IPS DF 6.9 (cell line): Measurements from ENCODE around the gene NRROS.

Source experiments
- DNase-seq: peaks from one replicate; pipeline ENCODE4 v3.0.0-alpha.2; 2013; ENCODE audit warnings: low read depth, low spot score
- H3K27ac ChIP-seq: one replicate; pipeline ENCODE4 v1.5.1; 2013; ENCODE audit warnings: low read length, control low read depth
- H3K27me3 ChIP-seq: 2 replicates; pipeline ENCODE4 v1.6.1; 2013; ENCODE audit warnings: mild to moderate bottlenecking, low read length; ENCODE audit not compliant: control insufficient read depth, insufficient read depth
- H3K36me3 ChIP-seq: 2 replicates; pipeline ENCODE4 v1.6.1; 2013; ENCODE audit warnings: low read length; ENCODE audit not compliant: control insufficient read depth, insufficient read depth
- H3K4me1 ChIP-seq: 2 replicates; pipeline ENCODE4 v1.6.1; 2013; ENCODE audit warnings: low read length; ENCODE audit not compliant: control insufficient read depth, insufficient read depth
- H3K4me3 ChIP-seq: 2 replicates; pipeline ENCODE4 v1.5.1; 2013; ENCODE audit warnings: mild to moderate bottlenecking, low read length
- H3K9me3 ChIP-seq: 2 replicates; pipeline ENCODE4 v1.6.1; 2013; ENCODE audit warnings: low read length, inconsistent platforms; ENCODE audit not compliant: control insufficient read depth, insufficient read depth
- WGBS: extraction: QIAGEN DNeasy Blood & Tissue Kit; methylation state at CpG from one replicate; pipeline ENCODE4 v1.1.7; 2013; ENCODE audit warnings: mixed read lengths, missing lambda C conversion rate; ENCODE audit not compliant: insufficient read length, insufficient coverage; 5-methylcytosine and 5-hydroxymethylcytosine counted together

NRROS gene

DNA sequence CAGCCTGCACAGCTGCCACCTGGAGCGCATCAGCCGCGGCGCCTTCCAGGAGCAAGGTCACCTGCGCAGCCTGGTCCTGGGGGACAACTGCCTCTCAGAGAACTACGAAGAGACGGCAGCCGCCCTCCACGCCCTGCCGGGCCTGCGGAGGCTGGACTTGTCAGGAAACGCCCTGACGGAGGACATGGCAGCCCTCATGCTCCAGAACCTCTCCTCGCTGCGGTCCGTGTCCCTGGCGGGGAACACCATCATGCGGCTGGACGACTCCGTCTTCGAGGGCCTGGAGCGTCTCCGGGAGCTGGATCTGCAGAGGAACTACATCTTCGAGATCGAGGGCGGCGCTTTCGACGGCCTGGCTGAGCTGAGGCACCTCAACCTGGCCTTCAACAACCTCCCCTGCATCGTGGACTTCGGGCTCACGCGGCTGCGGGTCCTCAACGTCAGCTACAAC lies 20.4 kb downstream of the NRROS start:
- no peak overlapping the region for H3K4me3 ChIP-seq
- H3K4me1 ChIP-seq, result no peaks in the 10 kb centered on the region; the same call in 1 of the 2 replicates
- no peak overlapping the region for H3K27ac ChIP-seq
- H3K9me3 ChIP-seq, result no peaks in the 10 kb centered on the region
- H3K27me3 ChIP-seq, result no peaks in the 10 kb centered on the region
- no peaks in the 10 kb centered on the region; the same call in 1 of the 2 replicates for H3K36me3 ChIP-seq
- DNase-seq, result no peak
- WGBS, result no CpG with 5 or more reads among the region's 35 CpGs

DNA sequence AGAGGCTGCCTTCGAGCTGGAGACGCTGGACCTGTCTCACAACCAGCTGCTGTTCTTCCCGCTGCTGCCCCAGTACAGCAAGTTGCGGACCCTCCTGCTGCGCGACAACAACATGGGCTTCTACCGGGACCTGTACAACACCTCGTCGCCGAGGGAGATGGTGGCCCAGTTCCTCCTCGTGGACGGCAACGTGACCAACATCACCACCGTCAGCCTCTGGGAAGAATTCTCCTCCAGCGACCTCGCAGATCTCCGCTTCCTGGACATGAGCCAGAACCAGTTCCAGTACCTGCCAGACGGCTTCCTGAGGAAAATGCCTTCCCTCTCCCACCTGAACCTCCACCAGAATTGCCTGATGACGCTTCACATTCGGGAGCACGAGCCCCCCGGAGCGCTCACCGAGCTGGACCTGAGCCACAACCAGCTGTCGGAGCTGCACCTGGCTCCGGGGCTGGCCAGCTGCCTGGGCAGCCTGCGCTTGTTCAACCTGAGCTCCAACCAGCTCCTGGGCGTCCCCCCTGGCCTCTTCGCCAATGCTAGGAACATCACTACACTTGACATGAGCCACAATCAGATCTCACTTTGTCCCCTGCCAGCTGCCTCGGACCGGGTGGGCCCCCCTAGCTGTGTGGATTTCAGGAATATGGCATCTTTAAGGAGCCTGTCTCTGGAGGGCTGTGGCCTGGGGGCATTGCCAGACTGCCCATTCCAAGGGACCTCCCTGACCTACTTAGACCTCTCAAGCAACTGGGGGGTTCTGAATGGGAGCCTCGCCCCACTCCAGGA lies 21.1 kb downstream of the NRROS start:
- Histone ChIP-seq H3K4me1 (no peaks in the 10 kb centered on the region; the same call in 1 of the 2 replicates), H3K4me3 (no peak overlapping the region), H3K9me3 (no peaks in the 10 kb centered on the region), H3K36me3 (no peaks in the 10 kb centered on the region; the same call in 1 of the 2 replicates), H3K27me3 (no peaks in the 10 kb centered on the region), H3K27ac (no peak overlapping the region)
- no CpG with 5 or more reads among the region's 32 CpGs for WGBS
- DNase-seq, result no peak

DNA sequence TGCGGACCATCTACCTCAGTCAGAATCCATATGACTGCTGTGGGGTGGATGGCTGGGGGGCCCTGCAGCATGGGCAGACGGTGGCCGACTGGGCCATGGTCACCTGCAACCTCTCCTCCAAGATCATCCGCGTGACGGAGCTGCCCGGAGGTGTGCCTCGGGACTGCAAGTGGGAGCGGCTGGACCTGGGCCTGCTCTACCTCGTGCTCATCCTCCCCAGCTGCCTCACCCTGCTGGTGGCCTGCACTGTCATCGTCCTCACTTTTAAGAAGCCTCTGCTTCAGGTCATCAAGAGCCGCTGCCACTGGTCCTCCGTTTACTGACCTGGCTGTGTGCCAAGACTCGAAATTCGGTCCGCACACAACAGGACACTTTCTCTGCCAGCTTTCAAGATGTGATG lies 21.9 kb downstream of the NRROS start:
- no peak overlapping the region for H3K27ac ChIP-seq
- no peaks in the 10 kb centered on the region; the same call in 1 of the 2 replicates for H3K36me3 ChIP-seq
- no peak overlapping the region for H3K4me3 ChIP-seq
- no peaks in the 10 kb centered on the region for H3K9me3 ChIP-seq
- peaks cover 1% of the 10 kb centered on the region; the same call in 1 of the 2 replicates for H3K4me1 ChIP-seq
- H3K27me3 ChIP-seq, result no peaks in the 10 kb centered on the region
- no CpG with 5 or more reads among the region's 16 CpGs for WGBS
- DNase-seq, result no peak

DNA sequence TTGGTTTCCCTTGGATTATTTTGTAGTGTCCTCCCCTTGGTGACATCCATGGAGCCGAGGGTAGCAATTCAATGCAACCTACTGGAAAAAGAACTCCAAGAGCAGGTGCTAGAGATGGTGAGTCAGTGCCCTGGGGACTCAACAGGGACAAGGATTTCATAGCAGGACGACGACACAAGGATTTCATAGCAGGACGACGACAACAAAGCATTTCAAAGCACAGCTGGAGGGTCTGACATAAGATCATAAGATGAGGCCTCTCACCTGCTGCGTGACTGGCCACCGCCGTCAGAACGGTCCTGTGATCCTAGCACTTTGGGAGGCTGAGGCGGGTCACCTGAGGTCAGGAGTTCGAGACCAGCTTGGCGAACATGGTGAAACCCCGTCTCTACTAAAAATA lies 22.5 kb downstream of the NRROS start:
- no peak overlapping the region for H3K4me3 ChIP-seq
- H3K4me1 ChIP-seq, result peaks cover 1% of the 10 kb centered on the region; the same call in 1 of the 2 replicates
- H3K27me3 ChIP-seq, result no peaks in the 10 kb centered on the region
- WGBS, result no CpG with 5 or more reads among the region's 13 CpGs
- DNase-seq, result no peak
- H3K36me3 ChIP-seq, result no peaks in the 10 kb centered on the region; the same call in 1 of the 2 replicates
- no peaks in the 10 kb centered on the region for H3K9me3 ChIP-seq
- H3K27ac ChIP-seq, result no peak overlapping the region

DNA sequence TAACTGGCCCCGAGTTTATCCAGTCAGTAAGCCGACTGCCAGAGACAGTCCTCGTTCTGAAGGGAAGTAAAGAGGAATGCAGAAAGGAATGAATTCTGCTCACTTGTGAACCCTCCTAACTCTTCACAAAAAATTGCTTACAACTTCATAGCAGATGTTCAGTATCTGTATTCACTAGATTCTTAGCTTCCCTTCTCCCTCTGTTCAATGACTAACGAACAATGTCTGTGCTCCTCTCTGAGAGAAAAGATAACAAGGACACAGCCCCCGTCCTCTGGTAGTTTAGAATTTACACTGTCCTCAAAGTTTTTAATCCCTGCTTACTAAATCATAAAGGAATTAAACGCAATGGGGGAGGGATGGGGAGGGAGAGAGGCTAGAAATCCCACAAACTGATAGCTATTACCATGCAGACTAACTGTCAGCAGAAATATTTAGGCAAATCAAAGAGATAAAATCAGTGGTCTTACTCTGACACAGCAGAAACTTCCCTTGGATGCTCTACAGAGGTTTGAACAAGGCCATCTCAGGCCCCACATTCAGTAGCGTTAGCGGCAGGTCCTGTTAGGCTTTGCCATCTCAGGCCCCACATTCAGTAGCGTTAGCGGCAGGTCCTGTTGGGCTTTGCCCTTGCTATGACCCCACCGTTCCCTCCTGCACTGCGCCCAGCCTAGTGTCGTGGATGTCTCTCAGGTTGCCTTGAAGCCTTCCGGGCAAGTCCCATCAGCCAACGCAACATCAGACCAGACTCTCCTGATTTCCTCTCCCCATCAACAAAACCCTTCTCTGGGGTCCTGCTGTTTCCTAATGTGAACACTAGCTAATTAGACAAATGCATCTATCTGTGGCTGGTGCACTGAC lies 23.4 kb downstream of the NRROS start:
- H3K27me3 ChIP-seq, result no peaks in the 10 kb centered on the region
- no peak overlapping the region for H3K27ac ChIP-seq
- H3K9me3 ChIP-seq, result no peaks in the 10 kb centered on the region
- peaks cover 1% of the 10 kb centered on the region; the same call in 1 of the 2 replicates for H3K4me1 ChIP-seq
- no peak for DNase-seq
- H3K4me3 ChIP-seq, result no peak overlapping the region
- WGBS, result no CpG with 5 or more reads among the region's 15 CpGs
- no peaks in the 10 kb centered on the region; the same call in 1 of the 2 replicates for H3K36me3 ChIP-seq

DNA sequence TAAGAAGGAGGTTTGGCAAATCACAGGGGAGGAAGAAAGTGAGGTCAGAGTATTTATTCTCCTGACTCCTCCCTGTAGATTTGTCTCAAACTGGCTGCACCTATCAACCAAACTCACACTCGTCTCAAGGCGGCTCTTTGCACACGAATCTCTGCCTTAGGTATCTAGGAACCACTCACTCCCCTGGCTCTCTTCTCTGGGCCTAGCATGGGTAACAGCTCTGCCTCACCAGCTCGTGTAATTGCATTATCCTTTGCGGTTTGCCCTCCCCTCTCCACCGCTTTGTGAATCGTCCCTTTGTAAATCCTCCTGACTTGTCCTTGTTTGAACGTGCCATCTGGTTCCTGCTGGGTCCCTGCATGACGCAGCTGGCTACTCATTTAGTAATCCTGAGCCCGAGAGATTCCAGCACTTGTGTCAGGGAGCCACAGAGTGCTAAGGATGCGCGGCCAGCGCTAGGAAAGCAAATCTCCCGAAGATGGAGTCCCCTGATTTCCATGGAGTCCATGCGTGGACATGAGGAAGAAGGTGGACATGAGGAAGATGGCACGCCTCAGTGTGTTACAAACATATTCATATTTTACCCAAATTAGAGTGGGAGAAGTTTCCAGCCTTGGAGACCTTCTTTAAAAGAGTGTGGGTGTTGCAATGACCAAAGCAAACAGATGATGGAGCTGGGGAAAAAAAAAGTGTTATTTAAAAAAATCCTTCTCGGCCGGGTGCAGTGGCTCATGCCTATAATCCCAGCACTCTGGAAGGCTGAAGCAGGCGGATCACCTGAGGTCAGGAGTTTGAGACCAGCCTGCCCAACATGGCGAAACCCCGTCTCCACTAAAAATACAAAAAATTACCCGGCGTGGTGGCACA lies 26.7 kb downstream of the NRROS start:
- Histone ChIP-seq H3K9me3 (no peaks in the 10 kb centered on the region), H3K27me3 (no peaks in the 10 kb centered on the region), H3K36me3 (no peaks in the 10 kb centered on the region), H3K4me3 (no peak overlapping the region), H3K27ac (no peak overlapping the region), H3K4me1 (0 out of 2 replicates have a peak, but pooled peaks cover 1% of the 10 kb centered on the region)
- WGBS, result no CpG with 5 or more reads among the region's 23 CpGs
- DNase-seq, result no peak

DNA sequence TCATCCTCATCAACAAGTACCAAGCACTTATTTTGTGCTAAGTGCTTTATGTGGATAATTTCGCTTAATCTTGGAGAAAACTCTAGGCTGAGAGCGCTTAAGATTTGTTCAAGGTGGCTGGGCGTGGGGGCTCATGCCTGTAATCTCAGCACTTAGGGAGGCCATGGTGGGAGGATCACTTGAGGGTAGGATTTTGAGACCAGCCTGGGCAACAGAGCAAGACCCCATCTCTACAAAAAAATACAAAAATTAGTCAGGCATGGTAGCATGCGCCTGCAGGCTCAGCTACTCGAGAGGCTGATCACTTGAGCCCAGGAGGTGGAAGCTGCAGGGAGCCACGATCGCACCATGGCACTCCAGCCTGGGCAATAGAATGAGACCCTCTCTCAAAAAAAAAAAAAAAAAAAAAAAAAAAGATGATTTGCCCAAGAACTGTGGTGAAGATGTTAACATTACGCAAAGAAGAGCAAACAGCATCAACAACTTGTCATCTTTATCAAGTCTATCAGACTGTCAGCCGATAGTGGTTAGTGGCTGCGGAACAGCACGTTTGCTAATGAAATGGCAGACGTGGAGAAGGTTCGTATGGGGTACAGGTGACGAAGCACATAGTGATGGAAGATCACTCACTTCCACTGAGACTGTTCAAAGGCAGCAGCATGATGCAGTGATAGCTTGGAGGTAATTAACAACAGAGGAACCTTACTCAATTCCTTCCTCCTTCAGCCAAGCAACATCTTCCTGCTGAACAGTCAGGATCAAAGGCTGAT lies 27.7 kb downstream of the NRROS start:
- no CpG with 5 or more reads among the region's 14 CpGs for WGBS
- H3K27me3 ChIP-seq, result no peaks in the 10 kb centered on the region
- no peaks in the 10 kb centered on the region for H3K9me3 ChIP-seq
- 0 out of 2 replicates have a peak, but pooled peaks cover 1% of the 10 kb centered on the region for H3K4me1 ChIP-seq
- H3K4me3 ChIP-seq, result no peak overlapping the region
- DNase-seq, result no peak
- no peak overlapping the region for H3K27ac ChIP-seq
- H3K36me3 ChIP-seq, result no peaks in the 10 kb centered on the region

DNA sequence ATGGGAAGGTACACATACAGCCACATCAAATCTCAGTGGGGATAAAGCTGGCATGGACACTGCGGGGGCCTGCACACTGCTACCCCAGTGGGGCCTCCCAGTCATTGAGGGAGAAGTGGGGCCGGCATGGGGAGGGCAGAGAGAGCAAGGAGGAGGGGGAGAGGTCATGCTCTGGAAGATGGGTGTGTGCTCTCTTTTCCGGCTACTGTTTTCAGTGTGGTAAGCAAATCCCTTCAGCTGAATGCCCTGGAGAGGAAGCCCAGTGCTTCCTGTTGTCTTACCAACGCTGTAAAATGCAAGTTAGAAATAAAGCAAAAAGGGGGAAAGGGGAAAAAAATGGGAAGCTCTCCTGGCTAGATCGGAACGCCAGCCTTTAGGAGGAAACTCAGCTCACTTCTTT lies 30.8 kb downstream of the NRROS start:
- Histone ChIP-seq H3K4me1 (0 out of 2 replicates have a peak, but pooled peaks cover 1% of the 10 kb centered on the region), H3K9me3 (no peaks in the 10 kb centered on the region)
- WGBS, result no CpG with 5 or more reads among the region's 6 CpGs

DNA sequence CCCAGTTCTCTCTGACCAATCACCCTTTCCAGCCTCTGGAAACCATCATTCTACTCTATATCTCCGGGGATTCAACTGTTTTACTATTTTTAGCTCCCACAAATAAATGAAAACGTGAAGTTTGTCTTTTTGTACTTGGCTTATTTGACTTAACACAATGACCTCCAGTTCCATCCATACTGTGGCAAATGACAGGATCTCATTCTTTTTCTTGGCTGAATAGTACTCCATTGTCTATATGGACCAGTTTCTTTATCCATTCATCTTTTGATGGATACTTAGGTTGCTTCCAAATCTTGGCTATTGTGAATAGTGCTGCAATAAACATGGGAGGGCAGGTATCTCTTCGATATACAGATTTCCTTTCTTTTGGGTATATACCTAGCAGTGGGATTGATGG lies 34.1 kb downstream of the NRROS start:
- no CpG with 5 or more reads among the region's 3 CpGs for WGBS

More for the DNA sequence above, 30.8 kb downstream of the NRROS start:
- DNase-seq, result no peak
- no peak overlapping the region for H3K4me3 ChIP-seq
- H3K27me3 ChIP-seq, result no peaks in the 10 kb centered on the region
- no peaks in the 10 kb centered on the region for H3K36me3 ChIP-seq
- H3K27ac ChIP-seq, result no peak overlapping the region

More for the DNA sequence above, 34.1 kb downstream of the NRROS start:
- H3K4me1 ChIP-seq, result no peaks in the 10 kb centered on the region
- no peaks in the 10 kb centered on the region for H3K9me3 ChIP-seq
- H3K27me3 ChIP-seq, result no peaks in the 10 kb centered on the region
- H3K4me3 ChIP-seq, result no peak overlapping the region
- no peaks in the 10 kb centered on the region for H3K36me3 ChIP-seq
- no peak for DNase-seq
- H3K27ac ChIP-seq, result no peak overlapping the region
